Peyer's patch (tissue), 4 donors: ENCODE results near the gene RTN4RL1. TPM values are rescaled to one million over a fixed set of nuclear protein-coding genes. Genes with fewer than 3 reads are reported as not detected.

ENCODE experiments used
- DNase-seq, 3 donors: peaks; one replicate each; pipeline ENCODE4 v3.0.0-alpha.2; 2017 to 2019
- H3K27ac ChIP-seq, 4 donors: fragments of 200-600 bp; sonication (generic); one replicate each; pipeline ENCODE4 v1.5.1; 2016 to 2019
- H3K27me3 ChIP-seq, 2 donors: fragments of 200-600 bp; sonication (generic); one replicate each; pipeline ENCODE4 v1.5.1; 2019
- H3K36me3 ChIP-seq, 3 donors: fragments of 200-600 bp; sonication (generic); one replicate each; pipeline ENCODE4 v1.5.1; 2016 to 2019
- H3K4me1 ChIP-seq, 4 donors: fragments of 200-600 bp; sonication (generic); one replicate each; pipeline ENCODE4 v1.5.1; 2016 to 2019
- H3K4me3 ChIP-seq, 4 donors: fragments of 200-600 bp; sonication (generic); 1 replicate in 3 of 4; 2 replicates in 1 of 4; pipeline ENCODE4 v1.5.1; 2016 to 2019; ENCODE audit warnings: mild to moderate bottlenecking in 1 of 4
- H3K9me3 ChIP-seq, 4 donors: fragments of 200-600 bp; sonication (generic); one replicate each; pipeline ENCODE4 v1.5.1; 2016 to 2019; ENCODE audit warnings: mild to moderate bottlenecking in 1 of 4
- CTCF ChIP-seq, 6 experiments: fragments of 450-650 bp in 4 of 6; fragments of 200-600 bp in 2 of 6; sonication (generic) in 1 of 6; IDR thresholded peaks; one replicate each; pipeline ENCODE4 v1.5.1; 2017 to 2019; ENCODE audit warnings: antibody characterized with exemption in 6 of 6, mild to moderate bottlenecking in 3 of 6, moderate library complexity in 1 of 6
- POLR2A ChIP-seq, 2 donors: fragments of 450-650 bp; IDR thresholded peaks; one replicate each; pipeline ENCODE4 v1.5.1; 2017; ENCODE audit warnings: antibody characterized with exemption in 2 of 2, mild to moderate bottlenecking in 2 of 2, moderate library complexity in 2 of 2
- total RNA-seq, 4 donors: library from RNA; depleted of rRNA; stranded (reverse); fragments of >200 nt; gene quantifications; one replicate each; pipeline ENCODE4 v1.1.0, GENCODE V29; 2016

The RTN4RL1 gene
- total RNA-seq, 4 donors from 2014 or later = not detected

- no peaks in the 10 kb centered on the region for H3K9me3 ChIP-seq
- H3K27me3 ChIP-seq = no peaks in the 10 kb centered on the region
- H3K4me3 ChIP-seq = no peak overlapping the region
- H3K27ac ChIP-seq = no peak overlapping the region
- no peaks in the 10 kb centered on the region for H3K4me1 ChIP-seq
- DNase-seq = no peak
- TF ChIP-seq CTCF (IDR thresholded peaks at IDR 0.05) = no peak
- no peak for TF ChIP-seq POLR2A (IDR thresholded peaks at IDR 0.05)
- H3K36me3 ChIP-seq = no peaks in the 10 kb centered on the region
These were observed 104.2 kb downstream of the RTN4RL1 start for GRCh38 chr17:1920948-1921351.

GRCh38 chr17:1919201-1919600, 105.9 kb downstream of the RTN4RL1 start:
- H3K27ac ChIP-seq = no peak overlapping the region
- no peak for DNase-seq
- H3K36me3 ChIP-seq = no peaks in the 10 kb centered on the region
- H3K4me1 ChIP-seq = no peaks in the 10 kb centered on the region
- H3K4me3 ChIP-seq = no peak overlapping the region
- no peaks in the 10 kb centered on the region for H3K27me3 ChIP-seq
- TF ChIP-seq CTCF (IDR thresholded peaks at IDR 0.05) (no peak), POLR2A (IDR thresholded peaks at IDR 0.05) (no peak)
- H3K9me3 ChIP-seq = no peaks in the 10 kb centered on the region

- no peak overlapping the region for H3K4me3 ChIP-seq
- H3K4me1 ChIP-seq = no peaks in the 10 kb centered on the region
- H3K9me3 ChIP-seq = no peaks in the 10 kb centered on the region
- DNase-seq = no peak
- TF ChIP-seq POLR2A (IDR thresholded peaks at IDR 0.05) (no peak), CTCF (IDR thresholded peaks at IDR 0.05) (no peak)
- H3K36me3 ChIP-seq = no peaks in the 10 kb centered on the region
- no peak overlapping the region for H3K27ac ChIP-seq
- no peaks in the 10 kb centered on the region for H3K27me3 ChIP-seq
These were observed 106.6 kb downstream of the RTN4RL1 start for GRCh38 chr17:1918346-1919162.

GRCh38 chr17:1916963-1917715, 108.0 kb downstream of the RTN4RL1 start:
- no peak for DNase-seq
- H3K27ac ChIP-seq = no peak overlapping the region
- no peak for TF ChIP-seq POLR2A (IDR thresholded peaks at IDR 0.05)
- TF ChIP-seq CTCF (IDR thresholded peaks at IDR 0.05) = no peak

GRCh38 chr17:1916316-1916715, 108.8 kb downstream of the RTN4RL1 start:
- DNase-seq = no peak
- H3K9me3 ChIP-seq = no peaks in the 10 kb centered on the region
- TF ChIP-seq CTCF (IDR thresholded peaks at IDR 0.05) (no peak), POLR2A (IDR thresholded peaks at IDR 0.05) (no peak)
- no peak overlapping the region for H3K4me3 ChIP-seq
- no peaks in the 10 kb centered on the region for H3K27me3 ChIP-seq
- no peaks in the 10 kb centered on the region for H3K36me3 ChIP-seq
- no peaks in the 10 kb centered on the region for H3K4me1 ChIP-seq
- H3K27ac ChIP-seq = no peak overlapping the region

More at GRCh38 chr17:1916963-1917715, 108.0 kb downstream of the RTN4RL1 start:
- H3K9me3 ChIP-seq = no peaks in the 10 kb centered on the region
- no peak overlapping the region for H3K4me3 ChIP-seq
- no peaks in the 10 kb centered on the region for H3K27me3 ChIP-seq
- no peaks in the 10 kb centered on the region for H3K4me1 ChIP-seq
- H3K36me3 ChIP-seq = no peaks in the 10 kb centered on the region
